Naive B cell (primary cell): Measurements from ENCODE around the gene BLM. TPM values are rescaled to one million over a fixed set of nuclear protein-coding genes. Genes with fewer than 3 reads are reported as not detected.

Experiments
- ATAC-seq, 2 donors: fragments of 150-1000 bp; cut with Tn5 transposase; 2 replicates each; pipeline ENCODE4 v1.10.0; 2021; ENCODE audit warnings: low read depth in 2 of 2, mild to moderate bottlenecking in 2 of 2, moderate library complexity in 2 of 2
- DNase-seq: peaks from one replicate; pipeline ENCODE4 v3.0.0; 2022
- H3K27ac Mint-ChIP-seq, 6 donors: one replicate each; pipeline ENCODE4 v1.8.0; 2020 to 2022; ENCODE audit warnings: mild to moderate bottlenecking in 6 of 6, mixed read lengths in 6 of 6, moderate library complexity in 5 of 6, inconsistent platforms in 2 of 6
- H3K27me3 Mint-ChIP-seq, 3 donors: one replicate each; pipeline ENCODE4 v1.8.0; 2021 to 2022; ENCODE audit warnings: mixed read lengths in 3 of 3, mild to moderate bottlenecking in 1 of 3
- H3K36me3 Mint-ChIP-seq, 2 donors: one replicate each; pipeline ENCODE4 v1.8.0; 2020 to 2022; ENCODE audit warnings: mixed read lengths in 2 of 2, inconsistent platforms in 1 of 2, mild to moderate bottlenecking in 1 of 2
- H3K4me1 Mint-ChIP-seq, 3 donors: one replicate each; pipeline ENCODE4 v1.8.0; 2020 to 2022; ENCODE audit warnings: mixed read lengths in 3 of 3, inconsistent platforms in 1 of 3, mild to moderate bottlenecking in 1 of 3, moderate library complexity in 1 of 3
- H3K4me3 Mint-ChIP-seq, 8 donors: one replicate each; pipeline ENCODE4 v1.8.0; 2020 to 2022; ENCODE audit warnings: mild to moderate bottlenecking in 8 of 8, mixed read lengths in 8 of 8, moderate library complexity in 8 of 8, inconsistent platforms in 2 of 8
- H3K9me3 Mint-ChIP-seq, 7 donors: one replicate each; pipeline ENCODE4 v1.8.0; 2020 to 2022; ENCODE audit warnings: mixed read lengths in 7 of 7, mild to moderate bottlenecking in 5 of 7, inconsistent platforms in 2 of 7, moderate library complexity in 1 of 7
- polyA plus RNA-seq, 6 donors: library from polyadenylated mRNA; unstranded; fragments of 300-500 nt; fragmentation: Illumina TruSeq; gene quantifications; one replicate each; pipeline ENCODE4 v1.2.3, GENCODE V29; 2021; ENCODE audit warnings: low read depth in 6 of 6

BLM gene
- polyA plus RNA-seq, 6 donors from 2014 or later, result 5.5 to 11.1 (median 6.8) TPM; not detected in 1

DNA sequence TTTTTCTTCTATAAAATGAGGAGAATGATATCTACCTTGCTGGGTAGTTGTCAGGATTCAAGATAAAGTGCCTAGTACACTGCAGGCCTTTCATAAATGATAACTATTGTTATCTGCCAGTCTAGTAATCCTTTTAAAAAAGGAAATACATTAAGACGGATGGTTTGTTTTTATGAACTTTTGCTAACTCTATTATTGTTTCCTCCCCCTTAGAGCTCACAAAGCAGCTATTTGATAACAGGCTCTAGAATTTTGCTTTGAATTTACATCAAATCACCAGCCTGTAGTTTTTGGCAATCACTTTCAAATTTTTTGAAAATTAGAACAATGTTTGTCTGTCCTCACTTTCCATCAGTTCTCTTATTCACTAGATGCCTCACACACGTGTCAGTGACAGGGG, 39.8 kb downstream of the BLM start:
- Mint-ChIP-seq H3K9me3 (no peaks in the 10 kb centered on the region), H3K36me3 (peaks cover 22 to 32% of the 10 kb centered on the region in 2 donors), H3K4me3 (no peak overlapping the region), H3K4me1 (no peaks in the 10 kb centered on the region), H3K27me3 (no peaks in the 10 kb centered on the region), H3K27ac (no peak overlapping the region)
- DNase-seq (no peak), ATAC-seq (no peak)

DNA sequence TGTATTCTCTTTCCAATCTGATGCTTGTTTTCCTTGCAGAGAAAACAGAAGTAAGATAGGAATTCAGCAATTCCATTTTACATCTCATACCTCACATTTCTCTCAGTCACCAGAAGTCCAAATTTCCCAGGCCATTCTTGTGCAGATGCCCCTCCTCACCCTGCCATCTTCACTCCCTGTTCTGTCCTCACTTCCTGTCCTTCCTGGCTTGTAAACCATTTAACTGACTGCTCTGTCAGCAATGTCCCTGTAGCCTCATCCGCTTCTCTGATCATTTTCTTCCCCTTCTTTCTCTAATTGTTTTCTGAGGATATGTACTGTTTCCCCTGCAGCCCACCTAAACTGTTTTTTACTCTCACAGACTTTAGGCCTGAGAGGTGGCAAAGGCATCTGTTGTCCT, 40.3 kb downstream of the BLM start:
- Mint-ChIP-seq H3K36me3 (peaks cover 27 to 37% of the 10 kb centered on the region in 2 donors), H3K4me3 (peak overlapping the region in 1 of 8 donors; percentile 54)
- DNase-seq, result no peak

DNA sequence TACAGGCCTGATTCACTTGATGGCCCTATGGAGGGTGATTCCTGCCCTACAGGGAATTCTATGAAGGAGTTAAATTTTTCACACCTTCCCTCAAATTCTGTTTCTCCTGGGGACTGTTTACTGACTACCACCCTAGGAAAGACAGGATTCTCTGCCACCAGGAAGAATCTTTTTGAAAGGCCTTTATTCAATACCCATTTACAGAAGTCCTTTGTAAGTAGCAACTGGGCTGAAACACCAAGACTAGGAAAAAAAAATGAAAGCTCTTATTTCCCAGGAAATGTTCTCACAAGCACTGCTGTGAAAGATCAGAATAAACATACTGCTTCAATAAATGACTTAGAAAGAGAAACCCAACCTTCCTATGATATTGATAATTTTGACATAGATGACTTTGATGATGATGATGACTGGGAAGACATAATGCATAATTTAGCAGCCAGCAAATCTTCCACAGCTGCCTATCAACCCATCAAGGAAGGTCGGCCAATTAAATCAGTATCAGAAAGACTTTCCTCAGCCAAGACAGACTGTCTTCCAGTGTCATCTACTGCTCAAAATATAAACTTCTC, 43.6 kb downstream of the BLM start:
- no peak overlapping the region for H3K27ac Mint-ChIP-seq
- no peaks in the 10 kb centered on the region for H3K27me3 Mint-ChIP-seq
- DNase-seq, result no peak
- no peak for ATAC-seq
- H3K36me3 Mint-ChIP-seq, result peaks cover 21 to 31% of the 10 kb centered on the region in 2 donors
- no peaks in the 10 kb centered on the region for H3K9me3 Mint-ChIP-seq
- no peak overlapping the region for H3K4me3 Mint-ChIP-seq
- H3K4me1 Mint-ChIP-seq, result peaks cover 0 to 5% (median 0%) of the 10 kb centered on the region in 3 donors

More for the DNA sequence above, 40.3 kb downstream of the BLM start:
- Mint-ChIP-seq H3K4me1 (no peaks in the 10 kb centered on the region), H3K27ac (peak overlapping the region in 1 of 6 donors; percentile 39), H3K27me3 (no peaks in the 10 kb centered on the region), H3K9me3 (no peaks in the 10 kb centered on the region)
- ATAC-seq, result no peak

- H3K4me1 Mint-ChIP-seq, result peaks cover 0 to 6% (median 0%) of the 10 kb centered on the region in 3 donors
- ATAC-seq, result no peak
- H3K27ac Mint-ChIP-seq, result peak overlapping the region in 2 of 6 donors; percentile 57 to 70
- no peaks in the 10 kb centered on the region for H3K27me3 Mint-ChIP-seq
- no peaks in the 10 kb centered on the region for H3K9me3 Mint-ChIP-seq
- H3K4me3 Mint-ChIP-seq, result no peak overlapping the region
- DNase-seq, result no peak
- peaks cover 21 to 29% of the 10 kb centered on the region in 2 donors for H3K36me3 Mint-ChIP-seq
Observed at GRCh38 chr15:90761629-90762028, 44.5 kb downstream of the BLM start.

GRCh38 chr15:90762109-90762508, 45.0 kb downstream of the BLM start:
- ATAC-seq (no peak), DNase-seq (no peak)
- Mint-ChIP-seq H3K27ac (peak overlapping the region in 2 of 6 donors; percentile 20 to 57), H3K36me3 (peaks cover 21 to 25% of the 10 kb centered on the region in 2 donors), H3K9me3 (no peaks in the 10 kb centered on the region), H3K27me3 (no peaks in the 10 kb centered on the region), H3K4me3 (no peak overlapping the region), H3K4me1 (peaks cover 0 to 6% (median 0%) of the 10 kb centered on the region in 3 donors)

- ATAC-seq (no peak), DNase-seq (no peak)
- H3K27ac Mint-ChIP-seq, result no peak overlapping the region
- peaks cover 12 to 18% of the 10 kb centered on the region in 2 donors for H3K36me3 Mint-ChIP-seq
- H3K4me3 Mint-ChIP-seq, result no peak overlapping the region
- H3K4me1 Mint-ChIP-seq, result peaks cover 0 to 6% (median 0%) of the 10 kb centered on the region in 3 donors
- H3K27me3 Mint-ChIP-seq, result no peaks in the 10 kb centered on the region
- no peaks in the 10 kb centered on the region for H3K9me3 Mint-ChIP-seq
Observed at GRCh38 chr15:90763366-90764099, 46.4 kb downstream of the BLM start.

DNA sequence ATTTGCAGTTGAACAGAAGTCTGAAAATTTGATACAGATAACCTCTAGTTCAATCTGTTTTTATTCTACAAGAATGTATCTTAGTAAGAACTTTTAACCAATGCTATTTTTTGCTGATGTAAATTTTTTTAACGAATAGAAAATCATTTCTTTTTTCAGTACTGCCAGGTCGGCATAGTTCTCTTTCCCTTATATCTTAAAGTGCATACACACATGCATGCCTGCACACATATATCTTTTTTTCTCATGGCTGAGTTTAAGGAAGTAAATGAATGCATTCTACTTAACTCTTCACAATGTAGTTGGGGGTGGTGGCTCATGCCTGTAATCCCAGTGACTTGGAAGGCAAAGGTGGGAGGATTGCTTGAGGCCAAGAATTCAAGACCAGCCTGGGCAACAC, 48.4 kb downstream of the BLM start:
- Mint-ChIP-seq H3K9me3 (no peaks in the 10 kb centered on the region), H3K36me3 (peaks cover 9 to 15% of the 10 kb centered on the region in 2 donors), H3K4me1 (peaks cover 0 to 6% (median 0%) of the 10 kb centered on the region in 3 donors), H3K27ac (peak overlapping the region in 1 of 6 donors; percentile 24), H3K27me3 (no peaks in the 10 kb centered on the region), H3K4me3 (no peak overlapping the region)
- DNase-seq (no peak), ATAC-seq (no peak)

DNA sequence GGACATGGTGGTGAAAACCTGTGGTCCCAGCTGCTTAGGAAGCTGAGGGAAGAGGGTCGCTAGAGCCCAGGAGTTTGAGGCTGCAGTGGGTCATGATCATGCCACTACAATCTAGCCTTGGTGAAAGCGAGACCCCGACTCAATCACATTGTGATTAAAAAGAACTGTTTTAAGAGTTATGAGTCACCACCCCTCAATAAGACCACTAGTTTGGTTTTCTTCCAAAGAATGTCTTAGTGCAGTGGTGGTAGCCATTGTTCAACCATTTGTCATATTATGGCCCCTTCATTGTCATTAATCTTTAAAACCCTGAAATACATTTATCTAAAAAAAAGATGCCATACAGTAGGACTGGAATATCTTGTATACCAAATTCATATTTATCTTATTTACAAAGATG, 48.8 kb downstream of the BLM start:
- no peak overlapping the region for H3K4me3 Mint-ChIP-seq

DNA sequence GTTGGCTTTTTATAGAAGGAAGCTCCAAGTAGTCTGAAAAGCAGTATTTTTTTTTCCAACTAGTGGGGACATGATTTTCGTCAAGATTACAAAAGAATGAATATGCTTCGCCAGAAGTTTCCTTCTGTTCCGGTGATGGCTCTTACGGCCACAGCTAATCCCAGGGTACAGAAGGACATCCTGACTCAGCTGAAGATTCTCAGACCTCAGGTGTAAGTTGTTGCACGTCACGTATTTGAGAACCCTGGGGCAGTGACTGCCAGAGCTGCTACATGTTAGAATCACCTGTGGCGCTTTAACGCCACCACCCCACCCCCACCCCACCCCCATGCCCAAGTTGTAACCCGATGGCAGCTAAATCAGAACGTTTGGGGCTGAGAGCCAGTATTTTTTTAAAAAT, 52.2 kb downstream of the BLM start:
- H3K27ac Mint-ChIP-seq, result no peak overlapping the region
- H3K4me3 Mint-ChIP-seq, result no peak overlapping the region
- no peak for ATAC-seq
- H3K27me3 Mint-ChIP-seq, result no peaks in the 10 kb centered on the region
- H3K9me3 Mint-ChIP-seq, result no peaks in the 10 kb centered on the region
- DNase-seq, result no peak
- peaks cover 0 to 5% of the 10 kb centered on the region in 2 donors for H3K36me3 Mint-ChIP-seq
- peaks cover 0 to 6% (median 0%) of the 10 kb centered on the region in 3 donors for H3K4me1 Mint-ChIP-seq

More for the DNA sequence above, 48.8 kb downstream of the BLM start:
- peaks cover 0 to 6% (median 0%) of the 10 kb centered on the region in 3 donors for H3K4me1 Mint-ChIP-seq
- H3K36me3 Mint-ChIP-seq, result peaks cover 9 to 11% of the 10 kb centered on the region in 2 donors
- DNase-seq (no peak), ATAC-seq (no peak)
- no peaks in the 10 kb centered on the region for H3K9me3 Mint-ChIP-seq
- H3K27ac Mint-ChIP-seq, result peak overlapping the region in 1 of 6 donors; percentile 24
- no peaks in the 10 kb centered on the region for H3K27me3 Mint-ChIP-seq

GRCh38 chr15:90773485-90773884, 56.3 kb downstream of the BLM start:
- H3K27ac Mint-ChIP-seq, result no peak overlapping the region
- no peaks in the 10 kb centered on the region for H3K9me3 Mint-ChIP-seq
- no peaks in the 10 kb centered on the region for H3K27me3 Mint-ChIP-seq
- peaks cover 0 to 5% of the 10 kb centered on the region in 2 donors for H3K36me3 Mint-ChIP-seq
- DNase-seq (no peak), ATAC-seq (no peak)
- H3K4me3 Mint-ChIP-seq, result no peak overlapping the region
- no peaks in the 10 kb centered on the region for H3K4me1 Mint-ChIP-seq

DNA sequence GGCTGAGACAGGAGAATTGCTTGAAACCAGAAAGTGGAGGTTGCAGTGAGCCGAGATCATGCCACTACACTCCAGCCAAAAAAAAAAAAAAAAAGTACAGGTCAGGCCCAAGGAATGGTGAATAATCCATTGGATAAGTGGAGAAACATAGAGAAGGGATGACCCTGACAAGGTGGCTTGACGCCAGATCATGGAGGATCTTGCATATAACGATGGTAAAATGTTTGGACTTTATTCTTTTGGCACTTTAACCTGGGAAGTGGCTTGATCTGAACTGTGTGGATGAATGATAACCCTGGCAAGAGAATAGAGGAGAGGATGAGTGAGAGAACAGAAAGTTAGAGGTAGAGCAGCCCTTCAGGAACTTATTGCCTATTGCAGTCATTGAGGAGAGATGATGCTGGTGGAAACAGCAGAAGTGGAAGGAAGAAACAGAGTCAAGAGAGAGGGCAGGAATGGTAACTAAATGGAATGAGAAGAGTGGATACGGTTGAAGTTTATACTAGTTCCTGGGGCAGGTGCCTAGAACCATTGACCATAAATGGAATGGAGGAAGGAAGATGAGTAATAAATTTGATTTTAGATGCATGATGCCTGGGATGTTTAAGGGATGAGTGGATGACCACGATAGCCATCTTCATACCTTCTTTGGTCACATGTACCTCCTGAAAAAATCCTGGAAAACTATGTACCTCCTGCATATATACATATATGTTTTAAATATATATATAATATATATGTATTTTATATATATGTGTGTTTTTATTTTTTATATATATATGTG, 57.8 kb downstream of the BLM start:
- Mint-ChIP-seq H3K4me1 (no peaks in the 10 kb centered on the region), H3K27me3 (no peaks in the 10 kb centered on the region)
- DNase-seq, result no peak

GRCh38 chr15:90780916-90781315, 63.8 kb downstream of the BLM start:
- H3K9me3 Mint-ChIP-seq, result peaks cover 0 to 4% (median 0%) of the 10 kb centered on the region in 7 donors
- peak overlapping the region in 7 of 8 donors; percentile 6 to 81 (median 26) for H3K4me3 Mint-ChIP-seq
- ATAC-seq (no peak), DNase-seq (no peak)
- H3K27ac Mint-ChIP-seq, result peak overlapping the region in 5 of 6 donors; percentile 3 to 84 (median 43)
- no peaks in the 10 kb centered on the region for H3K27me3 Mint-ChIP-seq
- H3K4me1 Mint-ChIP-seq, result peaks cover 5 to 19% (median 14%) of the 10 kb centered on the region in 3 donors
- peaks cover 6 to 15% of the 10 kb centered on the region in 2 donors for H3K36me3 Mint-ChIP-seq

More for the DNA sequence above, 57.8 kb downstream of the BLM start:
- Mint-ChIP-seq H3K4me3 (no peak overlapping the region), H3K27ac (peak overlapping the region in 3 of 6 donors; percentile 30 to 65 (median 32)), H3K36me3 (peaks cover 6 to 10% of the 10 kb centered on the region in 2 donors), H3K9me3 (no peaks in the 10 kb centered on the region)
- ATAC-seq, result no peak

GRCh38 chr15:90782442-90782841, 65.3 kb downstream of the BLM start:
- DNase-seq (no peak), ATAC-seq (no peak)
- peaks cover 5 to 19% (median 14%) of the 10 kb centered on the region in 3 donors for H3K4me1 Mint-ChIP-seq
- peaks cover 0 to 4% (median 0%) of the 10 kb centered on the region in 7 donors for H3K9me3 Mint-ChIP-seq
- H3K27me3 Mint-ChIP-seq, result no peaks in the 10 kb centered on the region
- H3K27ac Mint-ChIP-seq, result peak overlapping the region in 1 of 6 donors; percentile 79
- H3K36me3 Mint-ChIP-seq, result peaks cover 6 to 15% of the 10 kb centered on the region in 2 donors
- H3K4me3 Mint-ChIP-seq, result peak overlapping the region in 1 of 8 donors; percentile 47
